Measurements from ENCODE around the gene BRIP1. TPM values are rescaled to one million over a fixed set of nuclear protein-coding genes. Genes with fewer than 3 reads are reported as not detected.

BRIP1 gene
- total RNA-seq, 2 donors from 2014 or later: 0.14 TPM

DNA sequence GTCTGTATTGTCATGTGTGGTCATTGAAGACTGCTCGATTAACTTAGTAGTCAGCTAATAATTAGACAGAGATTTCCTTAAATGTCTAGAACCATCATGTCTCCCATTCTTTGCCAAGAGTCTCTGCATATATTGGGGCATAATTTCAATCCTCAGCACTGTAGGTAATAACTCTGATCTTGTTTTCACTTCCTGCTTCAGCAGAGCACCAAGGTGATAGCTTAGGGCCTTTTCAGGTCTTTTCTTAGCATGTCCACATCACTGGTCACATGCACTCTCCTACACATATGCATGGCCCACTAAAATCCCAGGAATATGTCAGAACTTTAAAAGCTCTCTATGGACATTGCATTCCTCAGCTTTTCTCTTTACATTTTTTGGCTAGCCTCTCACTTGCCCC lies 162.0 kb downstream of the BRIP1 start:
- Histone ChIP-seq H3K27ac (no peak overlapping the region), H3K27me3 (replicated peaks; ENCODE audit: insufficient read depth) (no peaks in the 10 kb centered on the region), H3K36me3 (no peaks in the 10 kb centered on the region), H3K4me3 (no peak overlapping the region), H3K9me3 (peaks cover 26% of the 10 kb centered on the region), H3K4me1 (ENCODE audit: control insufficient read depth in 1 of 2, low read depth in 2 of 2) (no peaks in the 10 kb centered on the region)
- DNase-seq (ENCODE audit: low spot score) (no peak), ATAC-seq (ENCODE audit: insufficient number of reproducible peaks, low FRiP score, low read depth) (no peak)
- TF ChIP-seq, protein P1, sequence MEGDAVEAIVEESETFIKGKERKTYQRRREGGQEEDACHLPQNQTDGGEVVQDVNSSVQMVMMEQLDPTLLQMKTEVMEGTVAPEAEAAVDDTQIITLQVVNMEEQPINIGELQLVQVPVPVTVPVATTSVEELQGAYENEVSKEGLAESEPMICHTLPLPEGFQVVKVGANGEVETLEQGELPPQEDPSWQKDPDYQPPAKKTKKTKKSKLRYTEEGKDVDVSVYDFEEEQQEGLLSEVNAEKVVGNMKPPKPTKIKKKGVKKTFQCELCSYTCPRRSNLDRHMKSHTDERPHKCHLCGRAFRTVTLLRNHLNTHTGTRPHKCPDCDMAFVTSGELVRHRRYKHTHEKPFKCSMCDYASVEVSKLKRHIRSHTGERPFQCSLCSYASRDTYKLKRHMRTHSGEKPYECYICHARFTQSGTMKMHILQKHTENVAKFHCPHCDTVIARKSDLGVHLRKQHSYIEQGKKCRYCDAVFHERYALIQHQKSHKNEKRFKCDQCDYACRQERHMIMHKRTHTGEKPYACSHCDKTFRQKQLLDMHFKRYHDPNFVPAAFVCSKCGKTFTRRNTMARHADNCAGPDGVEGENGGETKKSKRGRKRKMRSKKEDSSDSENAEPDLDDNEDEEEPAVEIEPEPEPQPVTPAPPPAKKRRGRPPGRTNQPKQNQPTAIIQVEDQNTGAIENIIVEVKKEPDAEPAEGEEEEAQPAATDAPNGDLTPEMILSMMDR (IDR thresholded peaks at IDR 0.05): no peak

DNA sequence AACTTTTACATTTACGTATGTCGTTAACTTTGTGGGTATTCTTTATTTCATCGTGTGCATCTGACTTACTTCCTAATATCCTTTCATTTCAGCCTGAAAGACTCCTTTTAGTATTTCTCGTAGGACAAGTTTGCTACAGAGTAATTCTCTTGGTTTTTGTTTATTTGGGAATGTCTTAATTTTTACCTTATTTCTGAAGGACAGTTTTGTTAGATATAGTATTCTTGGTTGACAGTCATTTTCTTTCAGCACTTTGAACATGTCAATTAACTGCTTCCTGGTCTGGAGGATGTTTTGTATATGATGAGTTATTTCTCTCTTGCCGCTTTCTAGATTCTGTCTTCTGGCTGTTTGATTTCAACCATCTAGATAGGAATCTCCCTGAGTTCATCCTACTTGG lies 163.1 kb downstream of the BRIP1 start:
- ATAC-seq (ENCODE audit: insufficient number of reproducible peaks, low FRiP score, low read depth) (no peak), DNase-seq (ENCODE audit: low spot score) (no peak)
- Histone ChIP-seq H3K27ac (no peak overlapping the region), H3K27me3 (replicated peaks; ENCODE audit: insufficient read depth) (no peaks in the 10 kb centered on the region), H3K36me3 (no peaks in the 10 kb centered on the region), H3K9me3 (peaks cover 26% of the 10 kb centered on the region), H3K4me3 (no peak overlapping the region), H3K4me1 (ENCODE audit: control insufficient read depth in 1 of 2, low read depth in 2 of 2) (no peaks in the 10 kb centered on the region)
- TF ChIP-seq, protein P1 (IDR thresholded peaks at IDR 0.05): no peak

DNA sequence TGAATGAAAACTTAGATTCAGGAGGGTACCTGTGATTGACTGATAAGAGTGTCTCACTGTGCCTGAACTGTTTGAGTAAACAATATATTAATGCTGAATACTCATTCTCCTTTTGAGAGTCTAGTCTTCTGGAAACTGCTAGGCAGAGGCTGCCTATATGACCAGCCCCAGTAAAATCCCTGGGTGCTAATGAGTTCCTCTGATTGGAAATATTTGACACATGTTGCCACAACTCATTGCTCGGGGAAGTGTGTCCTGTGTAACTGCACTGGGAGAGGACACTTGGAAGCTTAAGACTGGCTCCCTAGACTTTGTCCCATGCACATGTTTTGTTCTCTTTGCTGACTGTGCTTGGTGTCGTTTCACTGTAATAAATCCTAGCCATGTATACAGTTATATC lies 163.6 kb downstream of the BRIP1 start:
- no peak for ATAC-seq (ENCODE audit: insufficient number of reproducible peaks, low FRiP score, low read depth)
- Histone ChIP-seq H3K9me3 (peaks cover 26% of the 10 kb centered on the region), H3K36me3 (no peaks in the 10 kb centered on the region), H3K4me3 (no peak overlapping the region), H3K27ac (no peak overlapping the region), H3K4me1 (ENCODE audit: control insufficient read depth in 1 of 2, low read depth in 2 of 2) (no peaks in the 10 kb centered on the region), H3K27me3 (replicated peaks; ENCODE audit: insufficient read depth) (no peaks in the 10 kb centered on the region)
- TF ChIP-seq, protein P1 (IDR thresholded peaks at IDR 0.05): no peak
- DNase-seq (ENCODE audit: low spot score): no peak

DNA sequence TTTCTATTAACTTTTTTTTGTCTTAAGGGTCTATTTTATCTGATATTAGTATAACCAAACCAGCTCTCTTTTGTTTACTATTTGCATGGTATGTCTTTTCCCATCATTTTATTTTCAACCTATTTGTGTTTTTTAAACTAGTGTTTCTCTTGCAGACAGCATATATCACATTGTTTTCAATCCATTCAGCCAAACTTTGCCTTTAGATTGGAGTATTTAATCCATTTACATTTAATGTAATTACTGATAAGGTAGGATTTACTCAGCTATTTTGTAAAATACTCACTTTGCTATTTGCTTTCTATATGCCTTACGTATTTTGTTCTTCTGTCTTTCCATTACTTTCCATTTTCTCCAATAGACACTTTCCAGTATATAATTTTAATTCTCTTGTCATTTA lies 164.3 kb downstream of the BRIP1 start:
- H3K4me3 ChIP-seq: no peak overlapping the region
- H3K27ac ChIP-seq: no peak overlapping the region
- H3K36me3 ChIP-seq: no peaks in the 10 kb centered on the region
- H3K9me3 ChIP-seq: peaks cover 26% of the 10 kb centered on the region
- DNase-seq (ENCODE audit: low spot score) (no peak), ATAC-seq (ENCODE audit: insufficient number of reproducible peaks, low FRiP score, low read depth) (no peak)
- no peaks in the 10 kb centered on the region for H3K4me1 ChIP-seq (ENCODE audit: control insufficient read depth in 1 of 2, low read depth in 2 of 2)
- TF ChIP-seq, protein P1 (IDR thresholded peaks at IDR 0.05): no peak
- no peaks in the 10 kb centered on the region for H3K27me3 ChIP-seq (replicated peaks; ENCODE audit: insufficient read depth)

DNA sequence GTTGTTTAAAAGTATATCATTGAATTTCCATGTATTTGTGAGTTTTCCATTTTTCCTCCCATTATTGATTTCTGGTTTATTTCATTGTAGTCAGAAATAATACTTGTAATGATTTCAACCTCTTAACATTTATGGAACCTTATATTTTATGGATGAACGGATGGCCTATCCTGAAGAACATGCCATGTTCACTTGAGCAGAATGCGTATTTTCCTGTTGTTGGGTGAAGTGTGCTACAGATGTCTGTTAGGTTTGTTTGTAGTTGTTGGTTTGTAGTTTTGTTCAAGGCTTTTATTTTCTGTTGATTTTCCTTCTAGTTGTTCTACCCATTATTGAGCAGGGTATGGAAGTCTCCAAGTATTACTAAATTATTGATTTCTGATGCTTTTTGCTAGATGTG lies 165.1 kb downstream of the BRIP1 start:
- H3K27ac ChIP-seq: no peak overlapping the region
- ATAC-seq (ENCODE audit: insufficient number of reproducible peaks, low FRiP score, low read depth) (no peak), DNase-seq (ENCODE audit: low spot score) (no peak)
- no peaks in the 10 kb centered on the region for H3K27me3 ChIP-seq (replicated peaks; ENCODE audit: insufficient read depth)
- TF ChIP-seq, protein P1 (IDR thresholded peaks at IDR 0.05): no peak
- H3K36me3 ChIP-seq: no peaks in the 10 kb centered on the region
- no peak overlapping the region for H3K4me3 ChIP-seq
- peaks cover 24% of the 10 kb centered on the region for H3K9me3 ChIP-seq
- no peaks in the 10 kb centered on the region for H3K4me1 ChIP-seq (ENCODE audit: control insufficient read depth in 1 of 2, low read depth in 2 of 2)
